GM19238 (cell line): Measurements from ENCODE around the gene SDC3.

Experiments used
- DNase-seq: peaks from one replicate; pipeline ENCODE4 v3.0.0; 2011; ENCODE audit warnings: low spot score; ENCODE audit not compliant: insufficient read length

SDC3 gene

DNA sequence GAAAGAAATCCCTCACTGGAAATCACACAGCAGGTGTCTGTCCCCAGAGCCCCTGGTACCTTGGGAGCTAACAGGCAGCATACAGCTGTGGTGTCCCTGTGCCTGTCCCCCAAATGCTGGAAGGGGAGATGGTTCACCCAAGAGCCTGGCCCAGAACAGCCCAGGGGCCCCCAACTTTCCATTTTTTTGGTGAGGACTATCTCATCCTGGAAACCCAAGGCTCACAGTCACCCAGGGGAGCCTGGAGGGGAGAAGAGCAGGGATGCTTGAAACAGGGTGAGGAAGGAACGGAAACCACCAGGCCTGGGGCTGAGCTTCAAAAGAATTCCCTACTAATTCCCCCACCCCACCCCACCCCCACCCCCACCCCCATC lies 3.6 kb downstream of the SDC3 start:
- DNase-seq = no peak

DNA sequence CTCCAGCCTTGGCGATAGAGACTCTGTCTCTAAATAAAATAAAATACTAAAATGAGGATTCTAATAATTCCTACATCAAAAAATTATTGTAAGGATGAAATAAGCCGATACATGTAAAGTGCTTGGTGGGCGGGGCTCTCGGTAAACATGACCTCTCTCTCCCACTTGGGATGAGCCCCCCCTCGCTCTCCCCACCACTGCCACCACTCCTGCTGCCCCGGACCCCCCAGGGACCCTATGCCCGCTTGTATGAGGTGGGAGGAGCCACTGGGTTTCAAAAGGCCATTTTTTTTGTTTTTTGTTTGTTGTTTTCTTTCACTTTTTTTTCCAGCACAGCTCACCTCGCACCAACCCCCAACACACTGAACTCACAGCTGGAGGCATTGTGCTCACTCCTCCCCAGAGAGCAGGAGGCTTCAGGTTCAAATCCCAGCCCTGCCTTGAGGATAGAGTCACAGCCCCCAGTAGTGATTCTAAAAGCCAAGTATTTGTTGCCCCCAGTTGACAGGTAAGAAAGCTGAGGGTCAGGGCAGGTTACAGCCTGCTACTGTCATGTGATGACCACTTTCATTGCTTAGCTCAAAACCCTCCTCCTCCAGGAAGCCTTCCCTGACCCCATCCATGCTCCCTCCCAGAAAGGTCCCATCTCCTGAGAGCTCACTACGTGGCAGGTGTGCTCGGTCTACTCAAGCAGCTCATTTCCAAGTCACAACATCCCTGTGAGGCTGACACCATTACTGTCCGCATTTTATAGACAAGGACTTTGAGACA lies 4.2 kb downstream of the SDC3 start:
- DNase-seq = no peak

DNA sequence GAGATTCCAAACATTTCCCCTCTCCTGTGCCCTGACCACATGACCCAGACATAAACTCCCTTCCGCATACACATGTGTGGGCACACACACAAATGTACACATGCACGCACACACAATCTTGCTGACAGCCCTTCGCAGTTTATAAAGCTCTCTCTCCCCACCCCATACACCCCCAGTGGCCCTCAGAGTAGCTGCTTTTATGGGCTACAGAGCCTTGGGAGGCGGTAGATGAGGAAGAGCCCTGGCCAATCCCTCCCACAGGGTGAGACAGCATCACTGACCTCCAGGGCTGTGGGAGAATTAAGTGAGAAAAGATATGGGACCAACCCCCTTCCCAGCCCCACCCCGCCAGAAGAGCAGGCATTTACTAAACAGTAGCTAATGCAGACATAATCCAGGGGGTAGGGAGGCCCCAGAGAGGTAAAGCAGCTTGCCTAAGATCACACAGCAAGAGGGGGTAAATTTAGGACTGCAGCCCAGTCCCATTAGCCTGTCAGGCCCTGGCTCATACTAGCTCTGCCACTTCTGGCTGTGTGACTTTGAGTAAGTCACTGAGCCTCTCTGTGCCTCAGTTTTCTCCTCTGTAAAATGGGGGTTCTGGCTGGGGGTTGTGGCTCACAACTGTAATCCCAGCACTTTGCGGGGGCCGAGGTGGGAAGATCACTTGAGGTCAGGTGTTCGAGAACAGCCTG lies 5.1 kb downstream of the SDC3 start:
- no peak for DNase-seq

- DNase-seq = no peak
Observed at GRCh38 chr1:30902593-30903290, 5.8 kb downstream of the SDC3 start.

- DNase-seq = no peak
Observed at GRCh38 chr1:30901798-30902581, 6.6 kb downstream of the SDC3 start.

DNA sequence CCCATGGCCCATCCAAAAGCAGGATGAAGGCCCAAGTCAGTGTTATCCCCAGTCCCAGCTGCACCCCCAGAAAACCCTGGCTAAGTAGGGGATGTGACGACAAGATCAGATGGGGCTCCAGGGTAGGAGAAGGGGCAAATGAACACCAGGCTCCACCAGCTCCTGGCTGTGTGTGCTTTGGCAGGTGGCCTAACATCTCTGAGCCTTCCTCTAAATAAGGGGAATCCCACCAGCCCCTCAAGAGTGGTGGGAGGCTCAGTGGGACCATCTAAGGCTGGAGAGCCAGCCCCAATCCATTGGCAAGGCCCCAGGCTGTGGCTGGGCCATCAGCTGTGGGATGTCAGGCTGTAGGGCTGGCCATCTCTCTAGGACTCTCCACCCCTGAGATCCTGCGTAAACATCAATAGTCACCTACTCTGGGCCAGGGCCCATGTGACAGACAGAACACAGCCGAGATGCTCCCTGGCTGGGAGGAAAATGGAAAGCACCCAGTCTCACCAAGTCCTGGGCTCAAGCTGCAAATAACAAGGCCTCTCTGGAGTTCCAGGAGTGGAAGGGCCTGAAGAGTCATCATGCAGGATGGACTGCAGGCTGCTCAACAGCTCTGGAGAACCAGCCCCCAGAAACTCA lies 7.5 kb downstream of the SDC3 start:
- no peak for DNase-seq

DNA sequence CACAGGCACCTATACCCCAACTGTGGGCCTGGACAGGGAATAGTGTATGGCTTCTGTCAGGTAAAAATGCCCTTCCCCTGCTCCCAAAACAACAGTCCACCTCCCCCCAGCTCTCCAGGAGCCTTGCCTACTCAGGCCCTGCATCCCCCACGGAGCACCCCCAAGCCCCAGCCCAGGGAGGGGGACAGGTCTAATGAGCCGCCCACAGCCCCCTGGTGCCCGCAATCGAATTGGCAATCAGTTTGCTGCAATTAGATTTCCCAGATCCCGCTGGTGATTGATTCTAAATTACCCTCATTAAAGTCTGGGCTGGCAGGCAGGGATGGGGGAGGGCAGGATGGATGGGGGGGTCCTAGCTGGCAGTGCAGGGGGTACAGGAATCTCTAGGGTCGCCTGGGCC lies 8.1 kb downstream of the SDC3 start:
- DNase-seq = no peak

DNA sequence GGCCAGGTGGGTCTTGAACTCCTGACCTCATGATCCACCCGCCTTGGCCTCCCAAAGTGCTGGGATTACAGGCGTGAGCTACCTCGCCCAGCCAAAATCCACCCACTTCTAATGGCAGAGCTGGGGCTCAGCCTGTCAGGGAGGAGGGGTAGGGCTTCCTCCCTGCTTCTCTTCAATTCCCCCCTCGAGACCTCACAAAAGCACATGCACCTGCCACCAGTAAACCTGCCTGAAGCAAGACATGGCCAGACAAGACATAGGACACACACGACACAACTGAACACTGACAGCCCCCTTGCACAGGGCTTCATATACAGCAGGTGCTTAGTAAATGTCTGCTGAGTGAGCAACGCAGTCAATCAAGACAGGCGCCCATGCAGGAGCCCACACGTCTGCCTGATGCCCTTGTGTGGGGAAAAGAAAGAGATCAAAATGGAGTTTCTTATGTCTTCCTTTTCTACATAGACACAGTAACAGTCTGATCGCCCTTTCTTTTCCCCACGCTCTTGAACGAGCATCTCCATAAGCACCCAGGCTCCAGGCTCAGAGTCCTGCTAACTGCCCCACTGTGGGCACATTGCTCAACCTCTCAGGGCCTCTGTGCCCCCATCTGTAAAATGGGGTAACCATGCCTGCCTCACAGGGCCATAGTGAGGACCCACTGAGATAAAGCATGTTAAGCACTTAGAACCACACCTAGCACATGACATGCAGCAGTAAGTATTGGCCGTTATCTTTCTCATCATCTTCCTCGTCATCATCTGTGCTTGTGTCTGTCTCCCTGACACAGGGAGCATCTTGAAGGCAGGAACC lies 8.8 kb downstream of the SDC3 start:
- DNase-seq = no peak

GRCh38 chr1:30898031-30898815 lies 10.3 kb downstream of the SDC3 start:
- DNase-seq = no peak

DNA sequence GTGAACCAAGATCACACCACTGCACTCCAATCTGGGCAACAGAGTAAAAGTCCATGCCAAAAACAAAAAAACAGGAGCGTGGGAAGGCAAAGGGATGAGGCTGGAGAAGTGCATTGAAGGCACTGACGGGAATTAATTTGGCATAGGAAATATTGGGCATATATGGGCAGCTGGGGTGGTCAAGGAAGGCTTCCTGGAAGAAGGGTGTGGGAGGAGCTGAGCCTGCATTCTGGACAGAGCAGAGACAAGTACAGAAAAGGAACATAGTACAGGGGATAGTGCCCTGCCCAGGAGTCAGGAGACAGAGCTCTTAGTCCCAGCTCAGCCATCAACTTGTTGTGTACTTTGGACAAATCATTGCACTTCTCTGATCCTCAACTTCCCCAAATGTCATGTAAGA lies 11.7 kb downstream of the SDC3 start:
- no peak for DNase-seq

GRCh38 chr1:30895944-30896660 lies 12.5 kb downstream of the SDC3 start:
- DNase-seq = no peak

GRCh38 chr1:30895382-30895943 lies 13.1 kb downstream of the SDC3 start:
- no peak for DNase-seq

DNA sequence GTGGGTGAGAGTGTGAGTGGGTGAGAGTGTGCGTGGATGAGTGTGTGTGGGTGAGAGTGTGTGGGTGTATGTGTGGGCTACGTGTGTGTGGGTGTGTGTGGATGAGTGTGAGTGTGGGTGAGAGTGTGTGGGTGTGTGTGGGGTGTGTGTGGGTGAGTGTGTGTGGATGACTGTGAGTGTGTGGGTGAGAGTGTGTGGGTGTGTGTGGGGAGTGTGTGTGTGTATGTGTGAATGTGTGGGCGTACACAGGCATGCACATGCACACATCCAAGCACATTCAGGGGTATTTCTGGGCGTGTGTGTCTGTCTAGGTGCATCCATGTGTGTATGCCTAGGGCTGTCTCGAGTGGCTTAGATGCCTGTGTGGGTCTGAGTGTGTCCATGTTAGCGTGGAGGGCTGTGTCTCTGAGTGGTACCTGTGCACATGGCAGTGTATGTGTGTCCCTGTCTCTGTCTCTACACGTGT lies 14.0 kb downstream of the SDC3 start:
- no peak for DNase-seq

DNA sequence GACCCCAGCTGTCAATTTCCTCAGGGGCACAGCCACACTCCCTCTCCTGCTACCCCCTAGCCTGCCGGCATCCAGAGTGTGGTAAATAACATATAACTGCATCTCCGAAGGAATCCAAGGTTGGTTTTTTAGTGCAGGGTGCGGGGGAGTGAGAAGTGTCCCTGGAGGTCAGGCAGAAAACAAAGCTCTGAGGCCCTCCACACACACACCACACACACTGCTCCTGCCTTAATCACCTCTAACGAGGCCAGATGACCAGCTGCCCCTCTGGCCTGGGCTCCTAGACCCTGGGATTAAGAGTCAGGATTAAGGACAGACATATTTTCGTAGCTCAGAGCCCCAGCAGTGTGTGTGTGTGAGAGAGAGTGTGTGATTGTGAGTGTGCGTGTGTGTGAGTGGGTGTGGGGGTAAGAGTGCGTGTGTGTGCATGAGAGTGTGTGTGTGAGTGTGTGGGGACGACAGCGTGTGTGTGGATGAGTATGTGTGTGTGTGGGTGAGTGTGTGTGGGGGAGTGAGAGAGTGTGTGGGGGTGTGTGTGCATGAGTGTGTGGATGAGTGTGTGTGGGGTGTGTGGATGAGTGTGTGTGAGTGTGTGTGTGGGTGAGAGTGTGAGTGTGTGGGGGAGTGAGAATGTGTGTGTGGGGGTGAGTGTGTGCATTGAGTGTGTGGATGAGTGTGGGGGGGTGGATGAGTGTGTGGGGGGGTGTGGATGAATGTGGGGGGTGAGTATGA lies 14.6 kb downstream of the SDC3 start:
- DNase-seq = no peak

GRCh38 chr1:30892671-30893073 lies 15.9 kb downstream of the SDC3 start:
- DNase-seq = no peak

DNA sequence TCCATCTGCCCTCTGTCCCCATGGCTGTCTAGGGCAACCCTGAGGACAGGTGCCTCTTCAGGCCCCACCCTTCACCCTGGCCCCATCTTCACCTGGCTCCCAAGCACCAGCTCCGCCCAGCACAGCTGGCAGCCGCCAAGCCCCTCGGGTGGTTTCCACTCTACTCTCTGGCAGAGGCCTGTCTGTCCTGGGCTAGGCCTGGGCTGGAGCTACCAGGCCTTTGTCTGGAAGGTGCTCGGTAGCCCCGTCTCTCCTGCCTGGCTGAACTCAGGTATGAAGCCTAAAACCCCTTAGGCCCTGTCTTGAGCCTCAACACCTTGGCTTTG lies 17.4 kb downstream of the SDC3 start:
- DNase-seq = no peak

DNA sequence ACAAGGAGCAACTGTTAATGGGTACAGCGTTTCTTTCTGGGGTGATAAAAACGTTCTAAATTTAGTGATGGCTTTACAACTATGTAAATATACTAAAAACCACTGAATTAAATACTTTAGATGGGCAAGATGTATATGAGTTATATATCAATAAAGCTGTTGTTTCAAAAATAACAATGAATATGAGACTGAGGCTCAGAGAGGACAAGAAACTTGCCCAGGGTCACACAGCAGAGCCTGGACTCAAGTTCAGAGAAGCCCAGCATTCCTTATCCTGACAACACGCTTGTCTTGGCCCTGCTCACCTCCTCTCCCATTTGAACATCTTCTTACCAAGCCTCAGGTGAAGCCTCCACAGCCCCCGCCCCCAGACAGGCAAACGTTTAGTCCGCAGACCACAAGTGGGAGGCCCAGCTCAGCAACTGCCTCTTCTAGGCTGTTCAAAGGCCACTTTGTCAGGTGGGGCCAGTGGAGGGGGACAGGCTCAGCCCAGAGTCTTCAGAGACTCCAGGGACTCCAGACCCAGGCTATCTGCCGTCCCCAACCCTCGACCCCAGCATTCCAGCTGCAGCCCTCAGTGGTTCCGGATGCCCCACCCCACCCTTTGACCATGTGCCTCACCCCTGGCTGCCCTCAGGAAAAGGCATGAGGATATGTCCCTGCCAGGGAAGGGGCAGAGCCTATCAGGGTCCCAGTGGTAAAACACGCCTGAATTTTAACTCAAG lies 17.9 kb downstream of the SDC3 start:
- DNase-seq = no peak
